ENCODE measurements around the gene RIPOR3. TPM values are rescaled to one million over a fixed set of nuclear protein-coding genes. Genes with fewer than 3 reads are reported as not detected.
"Not testable (repeated sequence)": the region's sequence is repeated elsewhere in the genome, so short reads cannot be mapped to it uniquely, and the experiment has no call there.

RIPOR3 gene
- total RNA-seq, 2 donors from 2014 or later = 2.3 to 6.9 TPM

DNA sequence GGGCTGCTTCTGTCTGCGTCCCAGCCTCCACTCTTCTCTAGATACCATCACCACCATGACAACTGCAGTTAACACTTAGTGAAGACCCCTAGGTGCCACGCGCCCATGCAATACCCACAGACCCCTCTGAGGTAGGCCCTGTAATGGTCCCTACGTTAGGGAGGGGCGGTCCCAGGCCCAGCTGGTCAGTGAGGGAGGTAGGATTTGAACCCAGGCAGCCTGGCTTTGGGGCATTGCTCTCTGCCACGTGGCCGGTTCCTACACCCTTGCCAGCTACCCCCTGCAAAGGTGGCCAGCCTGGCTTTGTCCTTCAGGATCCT is 18.2 kb downstream of the RIPOR3 start:
- Histone ChIP-seq H3K4me1 (peaks cover 33% of the 10 kb centered on the region), H3K36me3 (replicated peaks in 1 of 2; ENCODE audit: insufficient read depth in 1 of 2, low read depth in 2 of 2) (no peaks in the 10 kb centered on the region), H3K9me3 (no peaks in the 10 kb centered on the region), H3K27me3 (no peaks in the 10 kb centered on the region), H3K27ac (peak overlapping the region in 2 of 4 donors; percentile 28 to 49), H3K4me3 (no peak overlapping the region)
- ATAC-seq = no peak
- no peak for DNase-seq
- TF ChIP-seq, protein P1, sequence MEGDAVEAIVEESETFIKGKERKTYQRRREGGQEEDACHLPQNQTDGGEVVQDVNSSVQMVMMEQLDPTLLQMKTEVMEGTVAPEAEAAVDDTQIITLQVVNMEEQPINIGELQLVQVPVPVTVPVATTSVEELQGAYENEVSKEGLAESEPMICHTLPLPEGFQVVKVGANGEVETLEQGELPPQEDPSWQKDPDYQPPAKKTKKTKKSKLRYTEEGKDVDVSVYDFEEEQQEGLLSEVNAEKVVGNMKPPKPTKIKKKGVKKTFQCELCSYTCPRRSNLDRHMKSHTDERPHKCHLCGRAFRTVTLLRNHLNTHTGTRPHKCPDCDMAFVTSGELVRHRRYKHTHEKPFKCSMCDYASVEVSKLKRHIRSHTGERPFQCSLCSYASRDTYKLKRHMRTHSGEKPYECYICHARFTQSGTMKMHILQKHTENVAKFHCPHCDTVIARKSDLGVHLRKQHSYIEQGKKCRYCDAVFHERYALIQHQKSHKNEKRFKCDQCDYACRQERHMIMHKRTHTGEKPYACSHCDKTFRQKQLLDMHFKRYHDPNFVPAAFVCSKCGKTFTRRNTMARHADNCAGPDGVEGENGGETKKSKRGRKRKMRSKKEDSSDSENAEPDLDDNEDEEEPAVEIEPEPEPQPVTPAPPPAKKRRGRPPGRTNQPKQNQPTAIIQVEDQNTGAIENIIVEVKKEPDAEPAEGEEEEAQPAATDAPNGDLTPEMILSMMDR (IDR thresholded peaks at IDR 0.05) = no peak
- no peak for TF ChIP-seq POLR2A (IDR thresholded peaks at IDR 0.05)
- 68 to 74% methylated on average over 2 to 7 of the region's 7 CpGs for WGBS, 2 donors
- intact Hi-C loops (cut with DNase I) = no loop called here

DNA sequence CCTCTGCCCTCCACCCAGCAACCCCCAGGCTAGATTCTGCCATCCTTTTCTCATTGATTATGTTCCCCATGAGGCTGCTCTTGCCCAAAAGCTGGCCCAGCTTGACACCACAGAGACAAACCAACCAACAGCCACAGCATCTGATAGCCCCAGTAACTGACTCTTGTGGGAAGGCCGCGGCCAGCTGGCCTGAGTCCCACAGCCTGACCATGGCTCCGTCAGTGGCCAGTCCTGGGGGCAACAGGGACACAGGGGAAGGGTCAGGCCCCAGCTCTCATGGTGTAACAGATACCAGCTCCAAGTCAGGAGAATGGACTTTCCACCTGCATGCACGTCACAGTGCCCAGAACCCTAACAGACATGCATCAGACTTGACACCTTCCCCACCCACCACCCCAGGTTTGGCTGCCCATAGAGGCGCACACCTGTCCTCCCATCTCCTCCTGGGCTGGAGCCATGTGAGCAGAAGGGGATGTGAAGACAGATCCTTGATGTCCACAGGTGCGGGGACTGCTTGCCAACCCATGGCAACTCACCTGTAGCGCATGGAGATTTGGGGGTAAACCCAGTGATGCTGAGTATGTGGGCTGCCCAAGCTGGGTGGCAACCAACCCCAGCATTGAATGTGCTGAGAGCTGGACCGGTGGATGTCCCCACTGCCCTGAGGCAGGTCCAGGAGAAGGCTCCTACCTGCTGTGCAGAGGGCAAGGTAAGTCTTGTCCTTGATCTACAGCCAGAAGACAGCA is 18.8 kb downstream of the RIPOR3 start:
- TF ChIP-seq, protein P1 (IDR thresholded peaks at IDR 0.05) = no peak
- no peak overlapping the region for H3K4me3 ChIP-seq
- WGBS, 2 donors = 84 to 100% methylated on average over 3 to 8 of the region's 8 CpGs
- ATAC-seq (no peak), DNase-seq (no peak)
- peak overlapping the region in 1 of 4 donors; percentile 16 for H3K27ac ChIP-seq
- intact Hi-C loops (cut with DNase I) = no loop called here
- peaks cover 28% of the 10 kb centered on the region for H3K4me1 ChIP-seq
- H3K27me3 ChIP-seq = no peaks in the 10 kb centered on the region
- H3K36me3 ChIP-seq (replicated peaks in 1 of 2; ENCODE audit: insufficient read depth in 1 of 2, low read depth in 2 of 2) = no peaks in the 10 kb centered on the region
- H3K9me3 ChIP-seq = no peaks in the 10 kb centered on the region

DNA sequence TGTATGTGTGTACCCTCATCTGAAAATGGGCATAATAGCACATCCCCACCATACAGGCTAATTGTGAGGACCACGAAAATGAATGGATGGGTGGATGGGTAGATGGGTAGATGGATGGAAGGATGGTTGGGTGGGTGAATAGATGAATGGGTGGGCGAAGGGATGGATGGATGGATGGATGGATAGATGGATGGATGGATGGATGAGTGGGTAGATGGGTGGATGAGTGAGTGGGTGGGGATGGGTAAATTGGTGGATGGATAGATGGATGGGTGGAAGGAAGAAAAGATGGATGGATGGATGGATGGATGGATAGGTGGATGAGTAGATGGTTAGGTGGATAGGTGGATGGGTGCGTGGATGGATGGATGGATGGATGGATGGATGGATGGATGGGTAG is 19.7 kb downstream of the RIPOR3 start:
- no peak for ATAC-seq
- Histone ChIP-seq H3K4me1 (peaks cover 26% of the 10 kb centered on the region), H3K36me3 (replicated peaks in 1 of 2; ENCODE audit: insufficient read depth in 1 of 2, low read depth in 2 of 2) (no peaks in the 10 kb centered on the region), H3K4me3 (no peak overlapping the region), H3K27me3 (no peaks in the 10 kb centered on the region), H3K27ac (no peak overlapping the region), H3K9me3 (no peaks in the 10 kb centered on the region)
- no peak for DNase-seq
- intact Hi-C loops (cut with DNase I) = no loop called here
- WGBS, 2 donors = 85 to 90% methylated on average over 3 of the region's 3 CpGs
- TF ChIP-seq, protein P1 (IDR thresholded peaks at IDR 0.05) = no peak

DNA sequence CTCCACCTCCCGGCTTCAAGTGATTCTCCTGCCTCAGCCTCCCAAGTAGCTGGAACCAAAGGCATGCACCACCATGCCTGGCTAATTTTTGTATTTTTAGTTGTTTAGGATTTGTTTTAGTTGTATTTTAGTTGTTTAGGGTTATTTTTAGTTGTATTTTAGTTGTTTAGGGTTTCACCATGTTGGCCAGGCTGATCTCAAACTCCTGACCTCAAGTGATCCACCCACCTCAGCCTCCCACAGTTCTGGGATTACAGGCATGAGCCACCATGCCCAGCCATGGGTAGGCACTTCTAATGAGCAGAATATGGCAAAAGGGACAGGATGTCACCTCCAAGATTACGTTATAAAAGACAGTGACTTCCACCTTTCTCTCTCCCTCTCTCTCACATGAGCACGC is 20.3 kb downstream of the RIPOR3 start:
- Histone ChIP-seq H3K27ac (peak overlapping the region in 3 of 4 donors; percentile 61 to 75 (median 64)), H3K4me1 (peaks cover 20% of the 10 kb centered on the region)
- ATAC-seq; H3K4me3 ChIP-seq; H3K36me3 ChIP-seq (replicated peaks in 1 of 2; ENCODE audit: insufficient read depth in 1 of 2, low read depth in 2 of 2); H3K27me3 ChIP-seq; H3K9me3 ChIP-seq; intact Hi-C loops (cut with DNase I); DNase-seq: not testable (repeated sequence)
- 60 to 65% methylated on average over 3 of the region's 3 CpGs for WGBS, 2 donors

DNA sequence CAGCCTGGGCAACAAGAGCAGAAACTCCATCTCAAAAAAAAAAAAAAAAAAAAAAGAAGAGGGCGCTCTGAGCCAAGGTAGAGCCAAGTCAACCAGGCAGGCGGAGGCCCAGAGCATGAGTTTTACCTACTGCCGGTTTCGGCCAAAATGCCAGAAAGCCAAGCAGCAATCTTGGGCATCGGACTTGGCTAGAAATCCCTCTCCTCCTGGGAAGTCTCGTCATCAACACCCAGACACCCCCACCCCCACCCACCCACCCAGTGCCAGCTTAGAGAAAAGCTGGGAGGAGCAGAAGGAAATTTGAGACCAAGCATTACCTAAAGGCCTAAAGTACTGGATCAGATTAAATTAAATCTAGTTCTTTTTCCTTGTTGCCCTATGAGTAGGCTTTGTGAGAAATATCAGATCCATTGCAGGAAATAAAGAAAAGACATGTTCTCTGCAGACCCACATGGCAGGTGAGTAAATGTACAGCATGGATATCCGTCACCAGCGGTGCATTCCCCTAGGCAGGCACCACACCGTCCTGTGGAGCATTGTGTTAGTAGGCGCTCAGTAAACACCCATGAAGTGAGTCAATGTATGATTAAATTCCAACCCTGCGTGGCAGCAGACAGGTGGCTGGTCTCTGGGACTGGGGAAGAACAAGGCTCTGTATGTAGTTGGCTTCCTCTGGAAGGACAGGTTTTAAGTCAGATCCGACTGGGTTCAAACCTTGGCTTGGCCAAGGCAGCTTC is 21.0 kb downstream of the RIPOR3 start:
- 58 to 60% methylated on average over 12 of the region's 12 CpGs for WGBS, 2 donors
- TF ChIP-seq POLR2A (IDR thresholded peaks at IDR 0.05) = no peak
- TF ChIP-seq, protein P1 (IDR thresholded peaks at IDR 0.05) = peak in 1 of 7 experiments; percentile 8
- H3K4me3 ChIP-seq = no peak overlapping the region
- intact Hi-C loops (cut with DNase I) = no loop called here
- DNase-seq (peak; percentile 35 to 68 (median 63)), ATAC-seq (peak; percentile 74)
- H3K36me3 ChIP-seq (replicated peaks in 1 of 2; ENCODE audit: insufficient read depth in 1 of 2, low read depth in 2 of 2) = no peaks in the 10 kb centered on the region
- H3K9me3 ChIP-seq = no peaks in the 10 kb centered on the region
- H3K4me1 ChIP-seq = peaks cover 14% of the 10 kb centered on the region
- peak overlapping the region; percentile 55 to 75 (median 62) for H3K27ac ChIP-seq
- no peaks in the 10 kb centered on the region for H3K27me3 ChIP-seq
